ENCODE results near the gene BCORL1. TPM values are rescaled to one million over a fixed set of nuclear protein-coding genes. Genes with fewer than 3 reads are reported as not detected.

BCORL1 gene
- polyA plus RNA-seq, 1 of the 3 experiments (the other 2 are of a cell fraction), result 4.2 TPM

DNA sequence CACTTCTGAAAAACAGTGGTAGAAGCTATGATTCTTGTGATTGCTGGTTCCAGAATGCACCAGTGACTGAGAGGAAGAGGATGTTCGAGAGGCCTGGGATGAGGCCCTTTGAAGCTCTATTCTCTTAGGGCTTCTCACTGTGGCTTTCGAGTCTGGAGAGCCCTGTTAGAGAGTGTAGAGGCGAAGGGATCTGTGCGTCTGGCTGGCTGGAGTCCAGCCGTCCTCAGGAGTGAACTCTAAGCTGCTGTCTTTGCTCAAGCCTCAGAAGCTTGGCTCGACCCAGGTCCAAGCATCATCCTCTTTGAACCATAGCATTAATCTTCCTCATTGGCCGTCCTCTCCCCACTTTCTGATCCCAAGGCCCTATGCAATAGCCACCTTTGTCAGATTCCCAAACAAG is 76.2 kb downstream of the BCORL1 start:
- H3K4me2 ChIP-seq, result no peak overlapping the region
- ChIA-PET POLR2A (no interaction called here), CTCF (interaction anchor here (0.6 to 3.1 kb wide), 5 partner anchors 9 to 133 kb away, joined by 3 to 27 read pairs (median 3); no protein-coding TSS in a partner anchor)
- peaks cover 0 to 4% of the 10 kb centered on the region in 2 experiments; a peak in 1 of 4 replicates for H3K4me1 ChIP-seq (ENCODE audit: control insufficient read depth in 1 of 2, insufficient read depth in 2 of 2, low read depth in 1 of 2, low read length in 1 of 2)
- no peak overlapping the region for H3K9ac ChIP-seq
- DNase-seq, result no peak
- no peaks in the 10 kb centered on the region for H3K9me3 ChIP-seq
- peaks cover 0 to 4% of the 10 kb centered on the region in 2 experiments for H3K36me3 ChIP-seq (replicated peaks in 1 of 2; ENCODE audit: control insufficient read depth in 1 of 2, insufficient read depth in 2 of 2, low read length in 1 of 2)
- H3K9me2 ChIP-seq, result no peaks in the 10 kb centered on the region
- WGBS (ENCODE audit: low lambda C conversion rate), result 73% methylated on average over 5 of the region's 7 CpGs
- peaks cover 2% of the 10 kb centered on the region; the same call in 1 of the 2 replicates for H3K27me3 ChIP-seq (ENCODE audit: insufficient read depth)
- no peak overlapping the region for H2AFZ ChIP-seq (ENCODE audit: low read depth)
- no peaks in the 10 kb centered on the region for H4K20me1 ChIP-seq (ENCODE audit: insufficient read depth)
- peaks cover 9% of the 10 kb centered on the region for H3F3A ChIP-seq (replicated peaks; ENCODE audit: insufficient read depth)
- H3K4me3 ChIP-seq (ENCODE audit: low read depth in 2 of 2, low read length in 1 of 2), result no peak overlapping the region
- TF ChIP-seq MEF2A (IDR thresholded peaks at IDR 0.05; ENCODE audit: borderline replicate concordance, low read depth), result no peak
- TF ChIP-seq GABPA (IDR thresholded peaks at IDR 0.05; ENCODE audit: low read depth), result no peak
- no peak for TF ChIP-seq POLR2AphosphoS5 (IDR thresholded peaks at IDR 0.05; ENCODE audit: low read depth, low read length)
- TF ChIP-seq, protein P1, sequence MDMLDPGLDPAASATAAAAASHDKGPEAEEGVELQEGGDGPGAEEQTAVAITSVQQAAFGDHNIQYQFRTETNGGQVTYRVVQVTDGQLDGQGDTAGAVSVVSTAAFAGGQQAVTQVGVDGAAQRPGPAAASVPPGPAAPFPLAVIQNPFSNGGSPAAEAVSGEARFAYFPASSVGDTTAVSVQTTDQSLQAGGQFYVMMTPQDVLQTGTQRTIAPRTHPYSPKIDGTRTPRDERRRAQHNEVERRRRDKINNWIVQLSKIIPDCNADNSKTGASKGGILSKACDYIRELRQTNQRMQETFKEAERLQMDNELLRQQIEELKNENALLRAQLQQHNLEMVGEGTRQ (IDR thresholded peaks at IDR 0.05; ENCODE audit: borderline replicate concordance, low read depth, low read length), result no peak
- TF ChIP-seq FOXM1 (IDR thresholded peaks at IDR 0.05; ENCODE audit: low read depth), result no peak
- TF ChIP-seq TAF1 (IDR thresholded peaks at IDR 0.05; ENCODE audit: borderline replicate concordance, low read depth, low read length), result no peak
- no peak for TF ChIP-seq RCOR1 (IDR thresholded peaks at IDR 0.05; ENCODE audit: low read length)
- TF ChIP-seq TEAD4 (IDR thresholded peaks at IDR 0.05; ENCODE audit: borderline replicate concordance, insufficient read depth), result no peak
- TF ChIP-seq CHD2 (IDR thresholded peaks at IDR 0.05; ENCODE audit: low read length, partially characterized antibody), result no peak
- no peak for TF ChIP-seq TCF12 (IDR thresholded peaks at IDR 0.05)
- no peak for TF ChIP-seq JUND (IDR thresholded peaks at IDR 0.05)
- TF ChIP-seq, protein P2, sequence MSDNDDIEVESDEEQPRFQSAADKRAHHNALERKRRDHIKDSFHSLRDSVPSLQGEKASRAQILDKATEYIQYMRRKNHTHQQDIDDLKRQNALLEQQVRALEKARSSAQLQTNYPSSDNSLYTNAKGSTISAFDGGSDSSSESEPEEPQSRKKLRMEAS (IDR thresholded peaks at IDR 0.05; ENCODE audit: low read depth), result no peak
- no peak for TF ChIP-seq SMC3 (IDR thresholded peaks at IDR 0.05; ENCODE audit: low read depth, low read length)
- TF ChIP-seq GATA2 (CRISPR knock-in tag; IDR thresholded peaks at IDR 0.05), result no peak
- no peak for TF ChIP-seq ELF1 (IDR thresholded peaks at IDR 0.05)
- TF ChIP-seq, protein P3, sequence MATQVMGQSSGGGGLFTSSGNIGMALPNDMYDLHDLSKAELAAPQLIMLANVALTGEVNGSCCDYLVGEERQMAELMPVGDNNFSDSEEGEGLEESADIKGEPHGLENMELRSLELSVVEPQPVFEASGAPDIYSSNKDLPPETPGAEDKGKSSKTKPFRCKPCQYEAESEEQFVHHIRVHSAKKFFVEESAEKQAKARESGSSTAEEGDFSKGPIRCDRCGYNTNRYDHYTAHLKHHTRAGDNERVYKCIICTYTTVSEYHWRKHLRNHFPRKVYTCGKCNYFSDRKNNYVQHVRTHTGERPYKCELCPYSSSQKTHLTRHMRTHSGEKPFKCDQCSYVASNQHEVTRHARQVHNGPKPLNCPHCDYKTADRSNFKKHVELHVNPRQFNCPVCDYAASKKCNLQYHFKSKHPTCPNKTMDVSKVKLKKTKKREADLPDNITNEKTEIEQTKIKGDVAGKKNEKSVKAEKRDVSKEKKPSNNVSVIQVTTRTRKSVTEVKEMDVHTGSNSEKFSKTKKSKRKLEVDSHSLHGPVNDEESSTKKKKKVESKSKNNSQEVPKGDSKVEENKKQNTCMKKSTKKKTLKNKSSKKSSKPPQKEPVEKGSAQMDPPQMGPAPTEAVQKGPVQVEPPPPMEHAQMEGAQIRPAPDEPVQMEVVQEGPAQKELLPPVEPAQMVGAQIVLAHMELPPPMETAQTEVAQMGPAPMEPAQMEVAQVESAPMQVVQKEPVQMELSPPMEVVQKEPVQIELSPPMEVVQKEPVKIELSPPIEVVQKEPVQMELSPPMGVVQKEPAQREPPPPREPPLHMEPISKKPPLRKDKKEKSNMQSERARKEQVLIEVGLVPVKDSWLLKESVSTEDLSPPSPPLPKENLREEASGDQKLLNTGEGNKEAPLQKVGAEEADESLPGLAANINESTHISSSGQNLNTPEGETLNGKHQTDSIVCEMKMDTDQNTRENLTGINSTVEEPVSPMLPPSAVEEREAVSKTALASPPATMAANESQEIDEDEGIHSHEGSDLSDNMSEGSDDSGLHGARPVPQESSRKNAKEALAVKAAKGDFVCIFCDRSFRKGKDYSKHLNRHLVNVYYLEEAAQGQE (IDR thresholded peaks at IDR 0.05; ENCODE audit: low read depth, low read length), result no peak
- TF ChIP-seq EP300 (IDR thresholded peaks at IDR 0.05; ENCODE audit: borderline replicate concordance in 1 of 2, low read depth in 1 of 2, low read length in 1 of 2), result no peak
- H3K27ac ChIP-seq (ENCODE audit: low read depth in 2 of 2, low read length in 1 of 2), result no peak overlapping the region
- no peaks in the 10 kb centered on the region for H3K79me2 ChIP-seq (ENCODE audit: insufficient read depth)

All from SK-N-SH (cell line).